NB4 (cell line): ENCODE results near the gene FBXO24.

Source experiments
- MYC ChIP-seq: IDR thresholded peaks from 2 replicates; pipeline ENCODE4 v1.6.1; 2011; ENCODE audit warnings: low read depth, low read length
- POLR2A ChIP-seq: IDR thresholded peaks from 2 replicates; pipeline ENCODE4 v1.6.1; 2011; ENCODE audit warnings: mild to moderate bottlenecking; ENCODE audit not compliant: insufficient read length; ENCODE audit errors: extremely low read depth
- TF ChIP-seq, protein P1 (sequence below): IDR thresholded peaks from one replicate; pipeline ENCODE4 v1.5.1; 2012; ENCODE audit warnings: low read depth, low read length

DNA sequence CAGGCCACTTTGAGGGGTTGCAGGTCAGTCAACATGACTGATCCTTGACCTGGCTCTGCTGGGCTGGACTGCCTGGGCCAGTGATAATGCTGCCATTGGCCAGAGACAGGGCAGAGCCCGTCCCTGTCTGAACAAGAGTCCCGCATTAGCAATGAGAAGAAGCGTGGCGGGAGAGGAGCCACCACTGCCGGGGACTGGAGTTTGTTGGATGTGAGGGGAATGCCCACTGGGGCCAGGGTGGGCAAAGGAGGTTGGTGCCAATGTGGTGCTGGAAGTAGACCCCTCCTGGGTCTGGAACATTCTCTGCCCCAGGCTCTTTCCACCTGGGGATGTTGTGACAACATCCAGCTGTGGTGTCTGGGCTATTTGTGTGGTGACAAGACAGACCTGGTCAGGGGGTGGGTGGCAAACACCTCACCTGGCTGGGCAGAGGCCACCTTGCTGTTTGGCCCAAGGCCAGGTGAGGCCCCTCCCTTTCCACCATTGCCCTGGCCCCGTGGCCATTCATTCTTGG, 20.1 kb upstream of the FBXO24 start:
- TF ChIP-seq, protein P1, sequence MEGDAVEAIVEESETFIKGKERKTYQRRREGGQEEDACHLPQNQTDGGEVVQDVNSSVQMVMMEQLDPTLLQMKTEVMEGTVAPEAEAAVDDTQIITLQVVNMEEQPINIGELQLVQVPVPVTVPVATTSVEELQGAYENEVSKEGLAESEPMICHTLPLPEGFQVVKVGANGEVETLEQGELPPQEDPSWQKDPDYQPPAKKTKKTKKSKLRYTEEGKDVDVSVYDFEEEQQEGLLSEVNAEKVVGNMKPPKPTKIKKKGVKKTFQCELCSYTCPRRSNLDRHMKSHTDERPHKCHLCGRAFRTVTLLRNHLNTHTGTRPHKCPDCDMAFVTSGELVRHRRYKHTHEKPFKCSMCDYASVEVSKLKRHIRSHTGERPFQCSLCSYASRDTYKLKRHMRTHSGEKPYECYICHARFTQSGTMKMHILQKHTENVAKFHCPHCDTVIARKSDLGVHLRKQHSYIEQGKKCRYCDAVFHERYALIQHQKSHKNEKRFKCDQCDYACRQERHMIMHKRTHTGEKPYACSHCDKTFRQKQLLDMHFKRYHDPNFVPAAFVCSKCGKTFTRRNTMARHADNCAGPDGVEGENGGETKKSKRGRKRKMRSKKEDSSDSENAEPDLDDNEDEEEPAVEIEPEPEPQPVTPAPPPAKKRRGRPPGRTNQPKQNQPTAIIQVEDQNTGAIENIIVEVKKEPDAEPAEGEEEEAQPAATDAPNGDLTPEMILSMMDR: no peak
- TF ChIP-seq POLR2A (no peak), MYC (no peak)
